Cerebellar nuclear complex (tissue), 1 donor: ENCODE results near the gene RAPGEF5.

Experiments used
- DNase-seq, 2 experiments: peaks; one replicate each; lab custom pipeline; 2025; lab: John Stamatoyannopoulos, UW

The RAPGEF5 gene

DNA sequence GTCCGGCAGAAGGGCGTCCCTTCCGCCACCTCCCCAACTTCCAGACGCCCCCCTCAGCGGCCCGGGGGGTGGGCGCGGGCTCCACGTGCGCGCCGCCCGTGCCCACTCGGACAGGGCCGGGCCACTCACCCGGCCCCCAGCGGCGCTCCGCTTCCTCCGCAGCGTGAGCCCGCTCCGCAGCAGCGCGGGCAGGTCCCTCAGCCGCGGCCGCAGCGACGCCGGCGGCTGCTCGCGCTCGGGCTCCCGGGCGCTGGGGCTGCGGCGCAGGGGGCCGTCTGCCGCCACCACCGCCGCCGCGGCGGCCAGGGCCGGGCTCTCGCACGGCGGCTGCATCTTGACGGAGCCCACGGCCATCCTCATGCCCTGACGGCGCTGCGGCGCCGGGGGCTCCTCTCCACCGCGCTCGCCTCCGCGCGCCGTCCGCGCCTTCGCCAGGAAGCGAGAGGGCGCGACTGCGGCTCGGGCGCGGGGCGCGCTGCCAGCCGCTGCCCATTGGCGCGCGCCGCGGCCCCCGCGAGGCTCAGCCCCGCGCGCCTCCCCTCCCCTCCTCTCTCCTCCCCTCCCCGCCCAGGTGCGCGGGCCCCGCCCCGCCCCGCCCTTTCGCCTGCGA, at the start of gene RAPGEF5:
TSS of gene RAPGEF5 (minus strand) at position 454 of the 610 bp plus-strand sequence. CDS start at position 360, 94 bp downstream.
- DNase-seq, result no peak

DNA sequence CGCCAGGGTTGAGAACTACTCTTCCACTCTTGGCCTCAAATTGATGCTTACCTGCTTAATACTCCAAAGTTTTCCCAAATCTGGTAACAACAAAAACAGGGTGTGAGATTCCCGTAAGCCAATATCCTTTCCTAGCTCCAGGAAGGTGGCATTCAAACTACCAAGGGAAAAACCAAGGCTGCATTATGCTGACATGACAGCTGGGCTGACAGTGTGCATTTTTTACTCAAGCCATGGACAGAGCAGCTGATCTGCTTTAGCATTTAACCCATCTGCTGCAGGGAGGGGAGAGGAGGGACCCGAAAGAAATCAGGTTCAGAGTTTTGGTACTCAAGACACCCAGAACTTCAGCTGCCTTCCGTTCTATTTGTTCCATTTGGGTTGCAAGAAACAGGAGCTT, 49.8 kb upstream of the RAPGEF5 start:
- DNase-seq, result no peak

DNA sequence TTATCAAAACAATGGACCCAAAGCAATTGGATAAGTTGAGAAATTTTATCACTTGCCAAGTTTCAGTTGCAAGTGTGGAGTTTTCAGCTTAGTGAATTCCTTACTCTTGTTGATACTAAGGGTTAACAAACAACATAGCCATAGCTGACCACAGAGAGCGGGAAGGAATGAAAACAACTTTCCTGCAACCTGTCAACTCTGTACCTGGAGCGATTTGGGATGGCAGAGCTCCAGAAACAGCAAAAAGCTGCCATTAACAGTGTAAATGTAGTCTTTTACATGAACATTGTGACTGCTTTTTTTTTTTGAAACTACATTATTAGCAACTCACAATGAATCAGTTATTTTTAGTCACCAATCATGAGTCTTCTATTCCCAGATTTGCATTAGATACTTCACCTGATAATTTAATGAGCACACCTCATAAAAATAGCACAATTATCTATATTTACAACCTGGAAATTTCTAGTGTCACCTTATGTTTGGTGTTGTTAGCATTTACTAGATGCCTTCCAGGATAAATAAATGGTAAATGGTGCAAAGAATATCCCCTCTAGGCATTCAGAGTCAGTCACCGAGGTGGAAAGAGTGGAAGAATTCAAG, 47.6 kb upstream of the RAPGEF5 start:
- no peak for DNase-seq

GRCh38 chr7:22403344-22403743, 46.4 kb upstream of the RAPGEF5 start:
- no peak for DNase-seq

DNA sequence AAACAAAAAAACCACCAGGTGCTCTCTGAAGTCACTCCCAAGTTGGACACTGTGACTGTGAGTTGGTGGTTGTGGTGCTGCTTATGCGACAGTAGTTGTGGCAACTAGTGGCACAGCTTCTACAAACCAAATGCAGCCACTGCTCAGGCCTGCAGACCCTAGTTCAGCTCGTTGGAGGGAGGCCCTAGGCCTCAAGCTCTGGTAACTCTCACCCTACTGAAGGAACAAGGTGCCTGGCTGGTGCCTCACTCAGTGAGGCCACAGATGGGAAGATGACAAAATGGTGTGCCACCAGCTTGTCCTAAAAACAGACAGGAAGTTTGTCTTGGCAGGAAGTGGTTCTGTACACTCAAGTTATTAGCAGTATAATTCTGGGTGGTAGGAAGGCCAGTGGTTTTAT, 45.3 kb upstream of the RAPGEF5 start:
- DNase-seq, result no peak

DNA sequence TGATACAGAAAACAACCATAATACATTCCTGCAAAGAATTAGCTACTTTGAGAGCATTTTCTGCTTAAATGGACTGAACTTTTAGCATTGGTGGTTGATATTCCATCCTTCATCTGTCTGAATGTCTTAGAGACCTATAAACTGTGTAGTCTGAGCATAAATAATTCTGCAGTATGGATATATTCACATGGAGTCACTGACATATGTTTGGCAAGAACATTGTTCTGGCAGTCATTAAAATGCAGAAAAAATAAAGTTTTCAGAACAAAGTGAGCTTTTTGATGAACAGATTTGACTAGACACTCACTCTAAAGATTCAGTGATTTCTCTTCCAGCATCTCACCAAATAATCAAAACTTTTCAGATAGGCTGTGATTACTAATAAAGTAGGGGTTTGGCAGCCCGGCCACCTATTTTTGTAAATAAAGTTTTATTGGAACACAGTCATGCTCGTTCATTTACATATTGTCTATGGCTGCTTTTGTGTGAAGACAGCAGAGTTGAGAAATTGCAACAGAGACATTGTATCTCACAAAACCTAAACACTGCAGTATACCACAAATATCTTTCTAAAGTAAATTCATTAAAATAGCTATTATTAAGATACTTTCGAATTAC, 44.1 kb upstream of the RAPGEF5 start:
- no peak for DNase-seq

DNA sequence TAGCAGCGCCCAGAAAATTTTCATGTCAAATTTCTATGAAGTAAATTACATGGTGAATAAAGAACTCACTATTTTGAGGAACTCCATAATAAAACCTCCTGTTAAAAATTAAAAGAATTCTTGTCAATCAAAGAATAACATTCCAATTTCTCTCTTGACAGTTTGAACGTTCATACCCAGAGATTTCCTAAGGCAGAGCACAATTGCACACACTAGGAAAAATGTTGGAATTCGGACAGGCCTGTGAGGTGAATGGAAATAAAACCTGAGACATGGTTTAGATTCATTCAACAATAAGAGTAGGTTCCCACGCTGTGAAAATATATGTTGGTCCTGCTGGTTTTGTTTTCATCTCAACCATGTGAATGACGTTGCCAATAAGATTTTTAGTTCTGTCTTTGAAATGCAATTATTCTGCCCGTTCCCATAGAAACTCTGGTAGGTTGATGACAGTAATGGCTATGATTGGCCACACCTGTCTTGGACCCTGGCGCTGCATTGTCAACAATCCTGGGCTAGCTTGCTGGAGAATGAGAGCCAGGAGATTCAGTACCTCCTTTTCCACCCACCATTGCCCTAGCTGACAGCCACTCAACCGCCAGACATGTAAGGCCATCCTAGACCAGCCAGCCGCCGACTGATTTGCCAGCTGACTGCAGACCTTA, 43.3 kb upstream of the RAPGEF5 start:
- DNase-seq, result no peak

DNA sequence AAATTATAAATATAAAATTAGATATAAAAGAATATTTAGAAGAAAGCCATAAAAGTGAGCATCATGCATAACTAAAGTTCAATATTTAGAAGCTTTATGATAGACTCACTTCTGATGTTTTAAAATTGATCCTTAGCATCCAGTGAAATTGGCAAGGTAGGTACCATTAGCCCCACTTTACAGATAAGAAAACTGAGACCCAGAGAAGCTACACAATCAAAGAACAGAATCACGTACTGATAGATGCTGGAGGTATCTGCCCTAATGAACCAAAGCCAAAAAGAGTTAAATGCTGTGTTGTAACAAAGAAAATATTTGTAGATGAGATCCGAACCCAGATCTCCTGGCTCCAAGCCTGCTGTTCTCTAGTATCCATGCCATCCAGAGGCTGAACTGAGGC, 42.6 kb upstream of the RAPGEF5 start:
- DNase-seq, result no peak

DNA sequence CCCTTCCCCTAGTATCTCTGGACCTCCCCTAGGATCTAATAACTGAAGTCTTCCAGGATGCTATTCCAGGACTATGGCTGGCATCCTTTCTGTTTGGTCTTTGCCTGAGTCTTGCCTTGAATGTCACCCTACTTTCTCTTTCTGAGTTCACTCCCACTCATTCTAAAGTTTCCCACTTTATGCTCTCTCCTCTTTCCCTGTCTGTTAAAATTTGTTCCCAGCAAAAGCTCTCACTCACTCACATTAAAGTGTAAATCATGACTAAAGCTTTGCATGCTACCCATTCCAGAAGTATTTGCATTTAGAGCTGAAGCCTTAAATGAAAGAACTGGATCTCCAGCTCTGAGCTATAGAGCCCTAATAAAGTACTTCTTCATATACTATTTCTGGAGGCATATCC, 42.1 kb upstream of the RAPGEF5 start:
- no peak for DNase-seq

- no peak for DNase-seq
Observed at GRCh38 chr7:22397981-22398380, 41.0 kb upstream of the RAPGEF5 start.

DNA sequence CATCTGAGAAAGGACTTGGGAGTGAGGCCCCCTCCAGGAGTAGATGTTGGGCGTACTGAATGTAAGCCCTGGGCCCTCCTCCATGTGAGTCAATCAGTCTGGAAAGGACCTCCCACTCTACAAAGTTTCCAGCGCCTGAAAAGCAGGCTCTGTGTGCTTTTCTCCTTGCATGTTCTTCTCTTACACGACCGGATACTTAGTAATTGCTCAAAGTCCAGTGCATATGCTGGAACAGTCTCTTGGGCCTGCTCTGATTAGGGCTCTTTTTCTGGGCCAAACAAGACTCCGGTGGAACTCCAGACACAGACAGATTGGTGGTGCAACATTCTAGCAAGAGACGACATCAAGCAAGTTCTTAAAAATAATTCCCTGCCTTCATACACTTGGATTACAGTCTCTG, 38.3 kb upstream of the RAPGEF5 start:
- DNase-seq, result no peak

DNA sequence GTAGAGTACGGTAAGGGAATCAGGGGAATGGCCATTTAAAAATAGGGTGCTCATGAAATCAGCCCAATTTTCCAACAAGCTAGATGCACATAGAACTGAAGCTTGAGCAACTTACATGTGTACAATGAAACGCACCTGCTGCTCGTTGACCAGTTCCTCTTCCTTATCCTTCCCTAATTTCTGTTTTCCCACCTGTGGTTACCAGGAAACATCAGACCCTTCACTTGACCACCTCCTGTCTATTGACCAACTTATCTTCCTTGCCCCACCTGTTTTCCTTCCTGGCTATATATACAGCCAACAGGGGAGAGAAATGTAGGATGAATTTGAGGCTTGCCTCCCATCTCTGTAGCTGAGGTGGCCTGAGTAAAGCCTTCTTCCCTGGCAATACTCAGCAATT, 37.8 kb upstream of the RAPGEF5 start:
- no peak for DNase-seq

DNA sequence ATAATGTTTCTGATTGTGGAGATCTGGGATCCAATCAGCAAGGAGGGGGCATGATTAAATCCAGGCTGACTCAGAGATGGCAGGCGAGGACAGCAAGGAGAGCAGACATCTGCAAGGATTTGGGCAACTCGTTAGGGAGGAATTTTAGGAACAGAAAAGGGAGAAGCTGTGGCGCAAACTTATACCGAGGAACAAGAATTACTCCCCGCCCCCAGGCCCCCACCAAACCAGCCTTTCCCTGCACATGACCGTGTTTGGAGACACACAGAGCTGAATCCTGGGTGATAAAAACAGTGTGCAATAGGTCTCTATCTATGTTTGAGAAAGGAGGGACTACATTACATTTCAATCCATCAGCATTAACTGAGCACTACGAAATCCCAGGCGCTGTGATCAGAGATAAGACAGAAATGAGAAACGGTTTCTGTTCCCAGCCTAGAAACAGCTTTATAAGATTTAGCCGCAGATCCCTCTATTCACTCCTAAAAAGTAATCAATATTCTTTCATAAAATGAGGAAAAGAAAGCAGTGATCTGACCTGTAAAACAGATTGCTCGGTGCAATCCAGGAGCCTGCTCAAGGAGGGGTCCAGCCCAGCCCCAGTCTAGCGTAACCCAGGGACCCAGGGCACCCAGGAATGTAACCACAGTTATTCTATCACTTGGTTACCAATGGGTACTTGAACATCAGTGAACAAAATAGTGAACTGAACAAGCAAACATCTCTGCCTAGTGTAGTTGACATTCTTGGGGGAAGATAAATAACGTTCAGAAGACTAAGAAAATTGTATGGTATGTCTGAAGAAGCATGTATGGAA, 37.2 kb upstream of the RAPGEF5 start:
- no peak for DNase-seq

- no peak for DNase-seq
Observed at GRCh38 chr7:22390516-22390915, 33.6 kb upstream of the RAPGEF5 start.

GRCh38 chr7:22389892-22390291, 32.9 kb upstream of the RAPGEF5 start:
- DNase-seq, result no peak

DNA sequence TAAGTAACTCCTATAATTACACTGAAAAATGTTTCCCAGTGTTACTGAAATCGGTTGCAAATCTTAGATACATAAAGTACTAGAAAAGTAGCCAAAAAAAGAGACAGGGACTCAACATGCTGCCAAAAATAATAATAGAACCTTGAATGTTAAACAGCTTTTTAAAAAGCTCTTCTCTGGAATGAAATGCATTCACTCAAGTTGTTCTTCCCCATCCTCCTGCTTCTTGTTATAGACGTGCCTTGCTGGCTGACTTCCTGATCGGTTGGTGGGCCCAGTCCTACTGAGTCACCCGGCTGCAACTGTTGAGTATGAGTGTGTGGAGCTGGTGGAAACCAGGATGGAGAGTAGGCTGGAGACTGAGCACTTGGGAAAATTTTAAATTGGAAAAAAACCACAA, 30.6 kb upstream of the RAPGEF5 start:
- no peak for DNase-seq

DNA sequence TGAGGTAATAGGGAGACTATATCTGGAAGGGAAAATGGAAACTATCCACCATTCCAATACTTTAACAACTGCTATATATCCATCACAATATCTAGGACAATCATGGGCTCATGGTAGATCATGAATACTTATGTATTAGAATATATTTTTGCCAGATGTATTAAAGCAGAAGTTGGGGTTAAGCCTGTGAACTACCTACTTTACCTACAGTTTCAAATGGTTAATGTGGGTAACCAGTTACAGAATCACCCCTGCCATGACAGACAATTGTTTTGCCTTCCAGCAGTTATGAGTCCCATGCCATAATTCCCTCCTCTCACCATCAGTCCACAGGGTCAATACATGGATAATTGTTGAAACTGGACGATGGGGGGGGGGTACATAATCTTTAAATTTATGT, 29.9 kb upstream of the RAPGEF5 start:
- no peak for DNase-seq

- no peak for DNase-seq
Observed at GRCh38 chr7:22386206-22386858, 29.4 kb upstream of the RAPGEF5 start.

DNA sequence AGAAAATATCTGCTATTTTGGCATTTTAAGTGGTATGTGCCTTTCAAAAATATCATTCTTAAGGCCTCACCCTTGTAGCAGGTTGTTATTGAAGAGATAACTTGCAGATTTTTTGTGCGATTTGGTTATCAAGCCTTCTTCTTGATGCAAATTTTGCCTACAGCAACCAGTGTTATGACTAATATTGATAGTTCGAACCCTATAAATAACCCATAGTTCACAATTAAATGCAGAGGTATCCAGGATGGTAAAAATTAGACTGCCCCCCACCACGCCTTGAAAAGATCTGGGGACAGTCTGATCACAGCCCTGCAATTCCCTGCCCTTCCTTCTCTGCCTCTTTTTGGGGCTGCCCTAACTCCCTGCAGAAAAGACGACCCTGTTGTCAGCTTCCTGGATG, 28.4 kb upstream of the RAPGEF5 start:
- DNase-seq, result no peak

DNA sequence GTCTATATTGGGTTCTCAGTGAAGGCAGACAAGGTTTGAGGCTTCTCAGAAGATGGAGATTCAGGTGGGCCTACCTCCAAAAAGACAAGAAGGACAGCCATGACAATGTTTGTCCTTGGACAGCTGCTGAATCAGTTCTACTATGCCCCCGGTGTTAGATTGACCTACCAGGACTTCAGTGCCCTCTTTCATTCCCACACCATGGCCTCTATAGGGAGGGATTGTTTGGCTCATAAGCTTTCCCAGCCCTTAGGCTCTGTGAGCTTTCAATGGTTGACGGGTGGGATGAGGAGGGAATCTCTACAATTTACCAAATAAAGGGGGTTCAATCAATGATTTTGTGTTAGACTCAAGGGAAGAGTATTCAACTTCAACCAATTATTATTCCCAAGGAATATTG, 23.4 kb upstream of the RAPGEF5 start:
- DNase-seq, result no peak

DNA sequence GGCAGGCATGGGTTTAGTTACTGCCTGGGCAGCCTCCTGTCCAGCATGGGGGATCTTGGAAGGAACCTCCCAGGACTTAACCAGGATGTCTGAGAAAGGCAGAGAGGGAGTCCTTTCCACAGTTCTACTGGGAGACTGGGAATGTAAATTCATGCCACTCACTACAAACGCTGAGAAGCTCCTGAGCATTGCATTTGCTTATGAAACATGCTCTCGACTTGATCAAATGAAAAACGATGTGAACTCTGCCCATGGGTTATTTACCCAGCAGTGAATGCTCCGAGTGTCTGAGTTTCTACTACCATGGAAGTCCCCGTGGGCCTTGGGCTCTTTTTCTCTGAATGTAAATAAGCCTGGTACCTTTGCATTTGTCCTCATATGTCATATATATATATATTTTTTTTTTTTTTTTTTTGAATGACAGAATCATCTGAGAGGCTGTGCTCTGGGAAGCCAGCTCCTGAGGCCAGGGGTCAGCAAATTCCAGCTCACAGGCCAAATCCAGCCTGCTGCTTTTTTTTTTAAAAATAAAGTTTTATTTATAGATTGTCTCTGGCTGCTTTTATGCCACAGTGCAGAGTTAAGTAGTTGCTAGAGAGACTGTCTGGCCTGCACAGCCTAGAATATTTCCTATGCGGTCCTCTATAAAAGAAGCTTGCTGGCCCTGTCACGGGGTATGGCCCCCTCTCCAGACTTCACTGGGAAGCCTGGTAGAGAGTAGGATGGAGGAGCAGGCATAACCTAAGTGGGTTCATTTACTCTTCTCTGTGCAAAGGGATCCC, 21.4 kb upstream of the RAPGEF5 start:
- DNase-seq, result no peak
